Ramos (cell line): Measurements from ENCODE around the gene DCUN1D4.

Experiments used
- in situ Hi-C: fragments of 300-500 bp; cut with MboI; formaldehyde crosslinking; loops from one replicate; pipeline ENCODE4 v1.14.3; 2022; ENCODE audit warnings: low sequenced_read_pairs; ENCODE audit not compliant: unreplicated experiment

DCUN1D4 gene

GRCh38 chr4:51842554-51843308 is at the start of gene DCUN1D4:
DCUN1D4 (plus strand) TSS chr4:51843153; CDS start chr4:51843243, 90 bp downstream.
- in situ Hi-C loops = no loop called here

- in situ Hi-C loops = no loop called here
These were observed 22.3 kb upstream of the DCUN1D4 start for GRCh38 chr4:51820443-51821234.

- in situ Hi-C loops = no loop called here
These were observed 17.6 kb upstream of the DCUN1D4 start for GRCh38 chr4:51825341-51825740.

GRCh38 chr4:51830156-51830720 is 12.7 kb upstream of the DCUN1D4 start:
- in situ Hi-C loops = no loop called here

- in situ Hi-C loops = no loop called here
These were observed 11.8 kb upstream of the DCUN1D4 start for GRCh38 chr4:51831133-51831532.

GRCh38 chr4:51833236-51833635 is 9.7 kb upstream of the DCUN1D4 start:
- in situ Hi-C loops = no loop called here

- in situ Hi-C loops = no loop called here
These were observed 7.9 kb upstream of the DCUN1D4 start for GRCh38 chr4:51835079-51835478.

- in situ Hi-C loops = no loop called here
These were observed 7.1 kb upstream of the DCUN1D4 start for GRCh38 chr4:51835855-51836254.

GRCh38 chr4:51836549-51836948 is 6.4 kb upstream of the DCUN1D4 start:
- in situ Hi-C loops = no loop called here

GRCh38 chr4:51840781-51841180 is 2.2 kb upstream of the DCUN1D4 start:
- in situ Hi-C loops = no loop called here

GRCh38 chr4:51842167-51842553 is 793 bp upstream of the DCUN1D4 start:
- in situ Hi-C loops = no loop called here

GRCh38 chr4:51843309-51844152 is 578 bp downstream of the DCUN1D4 start:
- in situ Hi-C loops = no loop called here

- in situ Hi-C loops = no loop called here
These were observed 1.5 kb downstream of the DCUN1D4 start for GRCh38 chr4:51844153-51845054.

- in situ Hi-C loops = no loop called here
These were observed 2.1 kb downstream of the DCUN1D4 start for GRCh38 chr4:51845055-51845426.

GRCh38 chr4:51845711-51846110 is 2.8 kb downstream of the DCUN1D4 start:
- in situ Hi-C loops = no loop called here

GRCh38 chr4:51849430-51849829 is 6.5 kb downstream of the DCUN1D4 start:
- in situ Hi-C loops = no loop called here

- in situ Hi-C loops = no loop called here
These were observed 7.3 kb downstream of the DCUN1D4 start for GRCh38 chr4:51850294-51850693.

GRCh38 chr4:51851090-51851936 is 8.4 kb downstream of the DCUN1D4 start:
- in situ Hi-C loops = no loop called here

- in situ Hi-C loops = no loop called here
These were observed 9.0 kb downstream of the DCUN1D4 start for GRCh38 chr4:51851937-51852290.
